HEK293 (cell line): ENCODE data around the gene FOXN3.

Experiments
- KLF1 ChIP-seq: fragments of 450-650 bp; formaldehyde crosslinking; IDR thresholded peaks from 2 replicates; pipeline ENCODE4 v1.5.1; 2016; ENCODE audit warnings: missing biosample characterization, missing genetic modification characterization
- YY1 ChIP-seq: fragments of 450-650 bp; formaldehyde crosslinking; IDR thresholded peaks from 2 replicates; pipeline ENCODE4 v1.5.1; 2018; ENCODE audit warnings: missing biosample characterization, missing genetic modification characterization
- ZBTB17 ChIP-seq: fragments of 450-650 bp; formaldehyde crosslinking; IDR thresholded peaks from 2 replicates; pipeline ENCODE4 v1.5.1; 2016; ENCODE audit warnings: missing biosample characterization, missing genetic modification characterization
- ZFP69B ChIP-seq: fragments of 450-650 bp; formaldehyde crosslinking; IDR thresholded peaks from 2 replicates; pipeline ENCODE4 v1.5.1; 2016; ENCODE audit warnings: missing biosample characterization, missing genetic modification characterization
- ZNF24 ChIP-seq: fragments of 450-650 bp; formaldehyde crosslinking; IDR thresholded peaks from 2 replicates; pipeline ENCODE4 v1.5.1; 2016; ENCODE audit warnings: missing biosample characterization, missing genetic modification characterization
- ZNF26 ChIP-seq: fragments of 450-650 bp; formaldehyde crosslinking; IDR thresholded peaks from 2 replicates; pipeline ENCODE4 v1.5.1; 2016; ENCODE audit warnings: missing biosample characterization, missing genetic modification characterization
- ZNF677 ChIP-seq: fragments of 450-650 bp; IDR thresholded peaks from 2 replicates; pipeline ENCODE4 v1.5.0; 2018; ENCODE audit warnings: missing biosample characterization, mild to moderate bottlenecking, missing genetic modification characterization, moderate library complexity
- ZNF791 ChIP-seq: fragments of 450-650 bp; formaldehyde crosslinking; IDR thresholded peaks from 2 replicates; pipeline ENCODE4 v1.5.1; 2016; ENCODE audit warnings: missing biosample characterization, missing genetic modification characterization
- TF ChIP-seq, protein P1 (sequence below): fragments of 450-650 bp; formaldehyde crosslinking; IDR thresholded peaks from 2 replicates; pipeline ENCODE4 v1.5.1; 2016; ENCODE audit warnings: missing biosample characterization, missing genetic modification characterization

GRCh38 chr14:89292579-89293313 is 124.3 kb downstream of the FOXN3 start:
- TF ChIP-seq, protein P1, sequence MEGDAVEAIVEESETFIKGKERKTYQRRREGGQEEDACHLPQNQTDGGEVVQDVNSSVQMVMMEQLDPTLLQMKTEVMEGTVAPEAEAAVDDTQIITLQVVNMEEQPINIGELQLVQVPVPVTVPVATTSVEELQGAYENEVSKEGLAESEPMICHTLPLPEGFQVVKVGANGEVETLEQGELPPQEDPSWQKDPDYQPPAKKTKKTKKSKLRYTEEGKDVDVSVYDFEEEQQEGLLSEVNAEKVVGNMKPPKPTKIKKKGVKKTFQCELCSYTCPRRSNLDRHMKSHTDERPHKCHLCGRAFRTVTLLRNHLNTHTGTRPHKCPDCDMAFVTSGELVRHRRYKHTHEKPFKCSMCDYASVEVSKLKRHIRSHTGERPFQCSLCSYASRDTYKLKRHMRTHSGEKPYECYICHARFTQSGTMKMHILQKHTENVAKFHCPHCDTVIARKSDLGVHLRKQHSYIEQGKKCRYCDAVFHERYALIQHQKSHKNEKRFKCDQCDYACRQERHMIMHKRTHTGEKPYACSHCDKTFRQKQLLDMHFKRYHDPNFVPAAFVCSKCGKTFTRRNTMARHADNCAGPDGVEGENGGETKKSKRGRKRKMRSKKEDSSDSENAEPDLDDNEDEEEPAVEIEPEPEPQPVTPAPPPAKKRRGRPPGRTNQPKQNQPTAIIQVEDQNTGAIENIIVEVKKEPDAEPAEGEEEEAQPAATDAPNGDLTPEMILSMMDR (tag by site-specific recombination) = no peak
- TF ChIP-seq ZBTB17 (no peak), ZNF677 (tag by site-specific recombination) (no peak), ZNF24 (no peak), KLF1 (tag by site-specific recombination) (no peak), ZFP69B (tag by site-specific recombination) (no peak), ZNF26 (tag by site-specific recombination) (no peak), YY1 (no peak), ZNF791 (tag by site-specific recombination) (no peak)
